Subcutaneous adipose tissue (tissue), 4 donors: Measurements from ENCODE around the gene WWOX. TPM values are rescaled to one million over a fixed set of nuclear protein-coding genes. Genes with fewer than 3 reads are reported as not detected.

Experiments used
- CTCF ChIP-seq: fragments of 450-650 bp; IDR thresholded peaks from one replicate; pipeline ENCODE4 v1.5.1; 2016; ENCODE audit warnings: low read depth, mild to moderate bottlenecking, control low read depth, antibody characterized with exemption, moderate library complexity
- total RNA-seq, 4 donors: library from RNA; depleted of rRNA; stranded (reverse); fragments of >200 nt; gene quantifications; one replicate each; pipeline ENCODE4 v1.1.0, GENCODE V29; 2016

WWOX gene
- total RNA-seq, 4 donors from 2014 or later: 31.4 to 67.8 (median 46.0) TPM

GRCh38 chr16:78524066-78524595, 424.7 kb downstream of the WWOX start:
- no peak for TF ChIP-seq CTCF

DNA sequence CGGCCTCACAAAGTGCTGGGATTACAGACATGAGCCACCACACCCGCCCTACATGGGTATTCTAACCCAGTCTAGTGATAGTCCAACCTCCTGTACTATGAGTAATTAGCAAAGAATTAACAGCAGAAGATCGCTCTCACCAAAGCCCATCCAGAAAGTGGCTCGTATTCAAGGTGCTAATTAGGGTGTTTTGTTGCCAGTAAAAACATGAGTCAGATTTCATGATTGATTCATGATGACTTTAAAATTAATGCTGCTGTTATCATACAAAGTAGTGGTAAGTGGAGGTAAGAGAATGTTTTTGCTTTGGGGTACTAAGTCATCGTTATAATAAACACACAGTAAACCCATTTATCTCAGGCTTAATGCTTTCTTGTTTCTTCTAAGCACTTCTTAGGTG, 428.8 kb downstream of the WWOX start:
- no peak for TF ChIP-seq CTCF

- no peak for TF ChIP-seq CTCF
Observed at GRCh38 chr16:78529881-78530280, 430.4 kb downstream of the WWOX start.

DNA sequence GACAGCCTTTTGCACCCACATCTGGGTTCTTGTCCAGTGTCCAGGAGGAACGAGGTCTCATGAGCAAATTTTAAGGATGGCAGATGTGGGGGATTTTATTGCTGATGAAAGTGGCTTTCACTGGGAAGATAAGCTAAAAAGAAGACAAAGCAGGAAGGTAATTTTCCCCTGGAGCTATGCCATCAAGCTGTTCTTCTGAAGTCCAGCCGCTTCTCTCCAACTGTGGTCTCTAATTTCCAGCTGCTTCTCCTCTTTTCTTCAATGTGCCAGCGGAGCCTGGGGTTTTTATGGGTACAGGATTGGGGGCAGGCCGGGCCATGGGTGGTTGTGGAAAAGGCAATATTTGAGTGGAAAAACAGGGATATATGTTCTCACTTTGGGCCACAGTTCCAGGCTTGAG, 430.8 kb downstream of the WWOX start:
- TF ChIP-seq CTCF: no peak

- no peak for TF ChIP-seq CTCF
Observed at GRCh38 chr16:78535098-78535497, 435.6 kb downstream of the WWOX start.

DNA sequence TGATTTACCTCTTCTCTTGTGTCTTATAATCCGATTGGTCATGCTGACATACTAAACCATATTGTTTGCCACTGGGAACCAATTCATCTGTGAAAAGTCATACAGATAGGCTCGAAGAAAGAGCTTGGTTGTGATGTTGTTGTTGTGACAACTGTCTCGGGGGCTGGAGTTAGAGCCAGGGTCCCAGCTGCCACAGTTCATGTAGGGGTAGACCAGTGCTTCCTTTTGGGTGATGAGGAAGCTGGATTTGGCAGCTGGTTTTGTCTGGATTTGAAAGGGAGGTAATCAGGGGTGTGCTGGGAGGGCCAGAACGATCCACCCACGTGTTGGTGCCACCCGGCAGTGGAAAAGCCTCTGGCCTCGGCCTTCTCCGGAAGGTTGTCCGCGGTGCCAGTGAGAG, 438.1 kb downstream of the WWOX start:
- no peak for TF ChIP-seq CTCF

- no peak for TF ChIP-seq CTCF
Observed at GRCh38 chr16:78538292-78538691, 438.8 kb downstream of the WWOX start.

DNA sequence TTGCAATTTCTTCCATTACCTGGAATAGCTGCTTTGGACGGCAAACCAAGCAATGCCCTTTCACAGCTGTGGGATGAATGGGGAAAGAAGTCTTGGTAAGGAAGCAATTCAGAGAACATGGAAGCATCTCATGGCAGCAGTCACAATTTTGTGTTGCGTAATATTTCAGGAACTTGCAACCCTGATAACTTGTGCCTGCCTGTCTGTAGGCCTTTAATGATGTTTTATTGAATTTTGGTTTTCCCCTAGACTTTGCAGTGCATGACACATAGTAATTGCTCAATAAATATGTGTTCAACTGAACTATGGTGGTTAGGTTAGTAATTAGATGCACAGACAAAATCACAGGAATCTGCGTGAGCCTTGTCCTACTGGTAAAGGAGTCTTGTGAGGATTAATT, 439.5 kb downstream of the WWOX start:
- no peak for TF ChIP-seq CTCF
